Measurements from ENCODE around the gene CYP1A2.

The CYP1A2 gene

DNA sequence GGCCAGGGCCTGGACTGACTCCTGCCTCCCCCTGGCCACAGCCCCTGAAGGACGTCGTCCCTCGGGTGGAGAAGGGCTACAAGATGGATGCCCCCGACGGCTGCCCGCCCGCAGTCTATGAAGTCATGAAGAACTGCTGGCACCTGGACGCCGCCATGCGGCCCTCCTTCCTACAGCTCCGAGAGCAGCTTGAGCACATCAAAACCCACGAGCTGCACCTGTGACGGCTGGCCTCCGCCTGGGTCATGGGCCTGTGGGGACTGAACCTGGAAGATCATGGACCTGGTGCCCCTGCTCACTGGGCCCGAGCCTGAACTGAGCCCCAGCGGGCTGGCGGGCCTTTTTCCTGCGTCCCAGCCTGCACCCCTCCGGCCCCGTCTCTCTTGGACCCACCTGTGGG is 53.6 kb downstream of the CYP1A2 start:
- Histone ChIP-seq H2AFZ (ENCODE audit: low read depth, low read length, severe bottlenecking) (no peak overlapping the region), H3K9ac (ENCODE audit: low read length) (no peak overlapping the region), H3K79me2 (ENCODE audit: insufficient read depth, low read length) (peaks cover 9% of the 10 kb centered on the region; the same call in 1 of the 2 replicates), H3K4me2 (ENCODE audit: low read depth, low read length, poor library complexity, severe bottlenecking) (no peak overlapping the region), H3K27ac (ENCODE audit: low read depth, low read length) (no peak overlapping the region), H3K9me3 (ENCODE audit: insufficient read depth, low read length) (no peaks in the 10 kb centered on the region), H3K9me2 (replicated peaks; ENCODE audit: insufficient read depth, low read length) (no peaks in the 10 kb centered on the region), H3F3A (ENCODE audit: insufficient read depth) (peaks cover 28% of the 10 kb centered on the region; the same call in 1 of the 2 replicates), H4K20me1 (ENCODE audit: low read depth, low read length) (no peaks in the 10 kb centered on the region), H3K4me3 (ENCODE audit: insufficient read depth, low read length, poor library complexity, severe bottlenecking) (no peak overlapping the region), H3K27me3 (ENCODE audit: low read length) (no peaks in the 10 kb centered on the region), H3K36me3 (ENCODE audit: low read length) (peaks cover 28% of the 10 kb centered on the region)
- TF ChIP-seq EZH2phosphoT487 (conservative IDR thresholded peaks at IDR 0.05; ENCODE audit: low read length), result no peak

DNA sequence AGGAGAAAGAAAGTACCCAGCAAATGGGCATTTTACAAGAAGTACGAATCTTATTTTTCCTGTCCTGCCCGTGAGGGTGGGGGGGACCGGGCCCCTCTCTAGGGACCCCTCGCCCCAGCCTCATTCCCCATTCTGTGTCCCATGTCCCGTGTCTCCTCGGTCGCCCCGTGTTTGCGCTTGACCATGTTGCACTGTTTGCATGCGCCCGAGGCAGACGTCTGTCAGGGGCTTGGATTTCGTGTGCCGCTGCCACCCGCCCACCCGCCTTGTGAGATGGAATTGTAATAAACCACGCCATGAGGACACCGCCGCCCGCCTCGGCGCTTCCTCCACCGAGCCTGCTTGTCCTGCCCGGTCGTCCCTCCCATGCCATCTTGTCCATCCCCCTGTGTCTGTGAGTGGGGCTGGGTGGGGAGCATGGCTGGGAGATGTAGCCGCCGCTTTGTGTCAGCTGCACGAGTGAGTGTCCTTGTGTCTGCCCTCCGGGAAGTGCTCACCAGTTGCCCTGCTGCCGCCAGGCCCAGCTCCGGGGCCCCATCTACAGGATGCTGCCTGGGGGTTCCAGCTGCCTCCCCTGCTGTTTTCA is 54.3 kb downstream of the CYP1A2 start:
- no peak overlapping the region for H3K4me2 ChIP-seq (ENCODE audit: low read depth, low read length, poor library complexity, severe bottlenecking)
- peaks cover 3% of the 10 kb centered on the region; the same call in 1 of the 2 replicates for H3K79me2 ChIP-seq (ENCODE audit: insufficient read depth, low read length)
- no peak overlapping the region for H3K27ac ChIP-seq (ENCODE audit: low read depth, low read length)
- peaks cover 28% of the 10 kb centered on the region for H3K36me3 ChIP-seq (ENCODE audit: low read length)
- no peaks in the 10 kb centered on the region for H4K20me1 ChIP-seq (ENCODE audit: low read depth, low read length)
- H3K9ac ChIP-seq (ENCODE audit: low read length), result no peak overlapping the region
- H3K4me3 ChIP-seq (ENCODE audit: insufficient read depth, low read length, poor library complexity, severe bottlenecking), result no peak overlapping the region
- H3K27me3 ChIP-seq (ENCODE audit: low read length), result no peaks in the 10 kb centered on the region
- no peak overlapping the region for H2AFZ ChIP-seq (ENCODE audit: low read depth, low read length, severe bottlenecking)
- H3K9me2 ChIP-seq (replicated peaks; ENCODE audit: insufficient read depth, low read length), result no peaks in the 10 kb centered on the region
- H3K9me3 ChIP-seq (ENCODE audit: insufficient read depth, low read length), result no peaks in the 10 kb centered on the region
- no peak for TF ChIP-seq EZH2phosphoT487 (conservative IDR thresholded peaks at IDR 0.05; ENCODE audit: low read length)
- TF ChIP-seq, protein P1, sequence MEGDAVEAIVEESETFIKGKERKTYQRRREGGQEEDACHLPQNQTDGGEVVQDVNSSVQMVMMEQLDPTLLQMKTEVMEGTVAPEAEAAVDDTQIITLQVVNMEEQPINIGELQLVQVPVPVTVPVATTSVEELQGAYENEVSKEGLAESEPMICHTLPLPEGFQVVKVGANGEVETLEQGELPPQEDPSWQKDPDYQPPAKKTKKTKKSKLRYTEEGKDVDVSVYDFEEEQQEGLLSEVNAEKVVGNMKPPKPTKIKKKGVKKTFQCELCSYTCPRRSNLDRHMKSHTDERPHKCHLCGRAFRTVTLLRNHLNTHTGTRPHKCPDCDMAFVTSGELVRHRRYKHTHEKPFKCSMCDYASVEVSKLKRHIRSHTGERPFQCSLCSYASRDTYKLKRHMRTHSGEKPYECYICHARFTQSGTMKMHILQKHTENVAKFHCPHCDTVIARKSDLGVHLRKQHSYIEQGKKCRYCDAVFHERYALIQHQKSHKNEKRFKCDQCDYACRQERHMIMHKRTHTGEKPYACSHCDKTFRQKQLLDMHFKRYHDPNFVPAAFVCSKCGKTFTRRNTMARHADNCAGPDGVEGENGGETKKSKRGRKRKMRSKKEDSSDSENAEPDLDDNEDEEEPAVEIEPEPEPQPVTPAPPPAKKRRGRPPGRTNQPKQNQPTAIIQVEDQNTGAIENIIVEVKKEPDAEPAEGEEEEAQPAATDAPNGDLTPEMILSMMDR (IDR thresholded peaks at IDR 0.05; ENCODE audit: insufficient read depth, low read length, poor library complexity, severe bottlenecking), result no peak
- peaks cover 28% of the 10 kb centered on the region; the same call in 1 of the 2 replicates for H3F3A ChIP-seq (ENCODE audit: insufficient read depth)

DNA sequence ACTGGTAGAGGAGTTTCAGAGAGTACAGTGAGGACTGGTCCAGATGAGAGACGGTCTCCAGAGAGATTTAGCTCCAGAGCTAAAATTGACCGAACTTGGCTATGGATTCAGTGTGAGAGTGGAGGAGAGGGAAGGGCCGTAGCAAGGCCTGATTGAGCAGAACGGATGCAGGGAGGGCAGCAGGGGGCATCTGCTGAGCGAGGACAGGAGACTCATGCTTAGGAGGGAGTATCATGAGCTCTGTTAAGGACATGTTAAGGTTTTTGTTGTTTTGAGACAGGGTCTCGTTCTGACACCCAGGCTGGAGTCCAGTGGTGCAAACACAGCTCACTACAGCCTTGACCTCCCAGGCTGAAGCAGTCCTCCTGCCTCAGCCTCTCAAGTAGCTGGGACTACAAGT is 56.3 kb downstream of the CYP1A2 start:
- Histone ChIP-seq H3K27me3 (ENCODE audit: low read length) (no peaks in the 10 kb centered on the region), H3K27ac (ENCODE audit: low read depth, low read length) (no peak overlapping the region), H3K9me3 (ENCODE audit: insufficient read depth, low read length) (no peaks in the 10 kb centered on the region), H3K36me3 (ENCODE audit: low read length) (peaks cover 28% of the 10 kb centered on the region), H3F3A (ENCODE audit: insufficient read depth) (peaks cover 17% of the 10 kb centered on the region; the same call in 1 of the 2 replicates), H4K20me1 (ENCODE audit: low read depth, low read length) (no peaks in the 10 kb centered on the region), H3K79me2 (ENCODE audit: insufficient read depth, low read length) (no peaks in the 10 kb centered on the region), H3K9ac (ENCODE audit: low read length) (no peak overlapping the region), H3K9me2 (replicated peaks; ENCODE audit: insufficient read depth, low read length) (no peaks in the 10 kb centered on the region), H3K4me2 (ENCODE audit: low read depth, low read length, poor library complexity, severe bottlenecking) (no peak overlapping the region), H2AFZ (ENCODE audit: low read depth, low read length, severe bottlenecking) (no peak overlapping the region), H3K4me3 (ENCODE audit: insufficient read depth, low read length, poor library complexity, severe bottlenecking) (no peak overlapping the region)
- TF ChIP-seq, protein P1 (IDR thresholded peaks at IDR 0.05; ENCODE audit: insufficient read depth, low read length, poor library complexity, severe bottlenecking), result no peak
- no peak for TF ChIP-seq EZH2phosphoT487 (conservative IDR thresholded peaks at IDR 0.05; ENCODE audit: low read length)

All from SU-DHL-6 (cell line).